CD4-positive, alpha-beta T cell (primary cell): Measurements from ENCODE around the gene KLHL18. TPM values are rescaled to one million over a fixed set of nuclear protein-coding genes. Genes with fewer than 3 reads are reported as not detected.

Source experiments
- ATAC-seq: fragments of 200-7000 bp; cut with Tn5 transposase; one replicate; pipeline ENCODE4 v1.10.0; 2022; ENCODE audit warnings: mild to moderate bottlenecking; ENCODE audit not compliant: poor library complexity
- CTCF ChIA-PET: fragments of 350-600 bp; sonication (Branson Sonifier 250); formaldehyde crosslinking; loops from one replicate; lab custom pipeline; 2021; ENCODE audit warnings: antibody characterized with exemption, inconsistent platforms; lab: Charles Lee
- POLR2A ChIA-PET: fragments of 350-600 bp; sonication (Branson Sonifier 250); formaldehyde crosslinking; loops from one replicate; lab custom pipeline; 2021; ENCODE audit warnings: antibody characterized with exemption, inconsistent platforms; lab: Charles Lee
- DNase-seq, 14 experiments: peaks; one replicate each; pipeline ENCODE4 v3.0.0-alpha.2; 2013 to 2020; ENCODE audit warnings: mixed read lengths in 2 of 14
- H3K27ac ChIP-seq, 2 donors: one replicate each; pipeline versions ENCODE4 v1.5.1 to v1.7.0; 2013; ENCODE audit warnings: low read length in 2 of 2, low read depth in 1 of 2, mild to moderate bottlenecking in 1 of 2
- H3K27me3 ChIP-seq, 2 experiments: 1 replicate in 1 of 2; 2 replicates in 1 of 2; pipeline versions ENCODE4 v1.6.1 to v1.7.0; 2013; ENCODE audit warnings: low read length in 2 of 2, control low read depth in 1 of 2, mild to moderate bottlenecking in 1 of 2, moderate library complexity in 1 of 2; ENCODE audit not compliant: insufficient read depth in 2 of 2, control insufficient read depth in 1 of 2
- H3K36me3 ChIP-seq: one replicate; pipeline ENCODE4 v1.6.1; 2013; ENCODE audit warnings: low read length, control low read depth; ENCODE audit not compliant: insufficient read depth
- H3K4me1 ChIP-seq: one replicate; pipeline ENCODE4 v1.6.1; 2013; ENCODE audit warnings: low read length, control low read depth; ENCODE audit not compliant: insufficient read depth
- H3K4me3 ChIP-seq: one replicate; pipeline ENCODE4 v1.5.1; 2013; ENCODE audit warnings: mild to moderate bottlenecking, low read length, moderate library complexity
- H3K9me3 ChIP-seq, 2 experiments: 1 replicate in 1 of 2; 2 replicates in 1 of 2; pipeline versions ENCODE4 v1.6.1 to v1.7.0; 2013; ENCODE audit warnings: low read length in 2 of 2, mild to moderate bottlenecking in 2 of 2, control low read depth in 1 of 2, moderate library complexity in 1 of 2; ENCODE audit not compliant: control insufficient read depth in 1 of 2, insufficient read depth in 1 of 2
- H3K27ac Mint-ChIP-seq: one replicate; pipeline ENCODE4 v1.8.0; 2020; ENCODE audit warnings: mixed read lengths
- H3K27me3 Mint-ChIP-seq: one replicate; pipeline ENCODE4 v1.8.0; 2021; ENCODE audit warnings: mixed read lengths
- H3K36me3 Mint-ChIP-seq: one replicate; pipeline ENCODE4 v1.8.0; 2021; ENCODE audit warnings: low read depth, mixed read lengths
- H3K4me1 Mint-ChIP-seq: one replicate; pipeline ENCODE4 v1.8.0; 2021; ENCODE audit warnings: low read depth, mixed read lengths
- H3K4me3 Mint-ChIP-seq: one replicate; pipeline ENCODE4 v1.8.0; 2020; ENCODE audit warnings: mild to moderate bottlenecking, mixed read lengths
- H3K9me3 Mint-ChIP-seq: one replicate; pipeline ENCODE4 v1.8.0; 2020; ENCODE audit warnings: mixed read lengths
- CTCF ChIP-seq: fragments of 200-600 bp; IDR thresholded peaks from one replicate; pipeline ENCODE4 v1.8.0; 2022; ENCODE audit warnings: antibody characterized with exemption, mild to moderate bottlenecking
- intact Hi-C, 2 experiments: fragments of 100-400 bp; cut with DNase I in 1 of 2; cut with micrococcal nuclease in 1 of 2; formaldehyde crosslinking; loops; one replicate each; pipeline versions ENCODE4 v1.15.1 to v1.9.0; 2023 to 2025; cut with DNase I, micrococcal nuclease
- total RNA-seq, 174 experiments: library from RNA in 2 of 174; stranded (reverse) in 2 of 174; gene quantifications; one replicate each; pipeline ENCODE4 v1.2.3 and lab custom pipeline; 2021 to 2026

KLHL18 gene
- total RNA-seq, 2 experiments from 2014 or later, result 43.3 to 43.7 TPM

GRCh38 chr3:47293822-47294221 lies 11.1 kb downstream of the KLHL18 start:
- ATAC-seq (no peak), DNase-seq (no peak)
- TF ChIP-seq CTCF, result no peak
- peaks cover 75% of the 10 kb centered on the region for H3K4me1 Mint-ChIP-seq
- ChIA-PET CTCF (no interaction called here), POLR2A (interaction anchor here (2.3 kb wide), 1 partner anchor 11 kb away, joined by 6 read pairs; the partner anchor contains the start of genes KIF9 and KLHL18)
- no peak overlapping the region for H3K4me3 ChIP-seq
- no peaks in the 10 kb centered on the region for H3K9me3 ChIP-seq
- peaks cover 26% of the 10 kb centered on the region for H3K36me3 ChIP-seq
- H3K36me3 Mint-ChIP-seq, result peaks cover 66% of the 10 kb centered on the region
- peaks cover 19% of the 10 kb centered on the region for H3K4me1 ChIP-seq
- no peak overlapping the region for H3K4me3 Mint-ChIP-seq
- intact Hi-C loops, result no loop called here
- no peaks in the 10 kb centered on the region for H3K27me3 ChIP-seq
- H3K27ac ChIP-seq, result no peak overlapping the region
- no peaks in the 10 kb centered on the region for H3K27me3 Mint-ChIP-seq
- H3K9me3 Mint-ChIP-seq, result no peaks in the 10 kb centered on the region
- no peak overlapping the region for H3K27ac Mint-ChIP-seq

DNA sequence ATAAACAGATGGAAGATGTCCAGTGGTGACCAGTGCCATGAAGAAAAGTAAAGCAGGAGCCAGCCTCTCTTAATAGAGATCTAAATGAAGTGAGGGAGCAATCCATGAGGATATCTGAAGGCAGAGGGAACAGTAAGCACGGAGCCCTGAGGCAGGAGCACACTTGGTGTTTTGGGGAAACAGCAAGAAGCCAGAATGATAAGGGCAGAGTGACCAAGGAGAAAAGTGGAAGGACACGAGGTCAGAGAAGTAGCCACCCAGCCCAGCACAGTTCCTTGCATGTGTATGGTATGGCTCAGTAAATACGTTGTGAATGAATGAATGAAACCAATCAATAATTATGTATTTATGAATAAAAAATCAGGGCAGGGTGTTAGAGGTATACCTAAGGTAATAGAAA lies 11.6 kb downstream of the KLHL18 start:
- Mint-ChIP-seq H3K27ac (no peak overlapping the region), H3K27me3 (no peaks in the 10 kb centered on the region), H3K4me3 (no peak overlapping the region), H3K4me1 (peaks cover 74% of the 10 kb centered on the region), H3K36me3 (peaks cover 61% of the 10 kb centered on the region), H3K9me3 (no peaks in the 10 kb centered on the region)
- CTCF ChIA-PET, result no interaction called here
- H3K9me3 ChIP-seq, result no peaks in the 10 kb centered on the region
- POLR2A ChIA-PET, result interaction anchor here (2.3 kb wide), 1 partner anchor 11 kb away, joined by 6 read pairs; the partner anchor contains the start of genes KIF9 and KLHL18
- peaks cover 20% of the 10 kb centered on the region for H3K36me3 ChIP-seq
- peaks cover 19% of the 10 kb centered on the region for H3K4me1 ChIP-seq
- intact Hi-C loops, result no loop called here
- no peak overlapping the region for H3K4me3 ChIP-seq
- DNase-seq, result no peak
- ATAC-seq, result no peak
- no peak for TF ChIP-seq CTCF
- no peak overlapping the region for H3K27ac ChIP-seq
- H3K27me3 ChIP-seq, result no peaks in the 10 kb centered on the region

GRCh38 chr3:47295322-47295721 lies 12.6 kb downstream of the KLHL18 start:
- no peak for TF ChIP-seq CTCF
- no peaks in the 10 kb centered on the region for H3K27me3 Mint-ChIP-seq
- no peak overlapping the region for H3K4me3 ChIP-seq
- DNase-seq (no peak), ATAC-seq (no peak)
- H3K36me3 Mint-ChIP-seq, result peaks cover 53% of the 10 kb centered on the region
- no peak overlapping the region for H3K27ac Mint-ChIP-seq
- no peaks in the 10 kb centered on the region for H3K9me3 Mint-ChIP-seq
- H3K27me3 ChIP-seq, result no peaks in the 10 kb centered on the region
- H3K27ac ChIP-seq, result no peak overlapping the region
- H3K4me3 Mint-ChIP-seq, result no peak overlapping the region
- CTCF ChIA-PET, result no interaction called here
- H3K9me3 ChIP-seq, result no peaks in the 10 kb centered on the region
- H3K4me1 Mint-ChIP-seq, result peaks cover 77% of the 10 kb centered on the region
- intact Hi-C loops, result no loop called here
- H3K4me1 ChIP-seq, result peaks cover 19% of the 10 kb centered on the region
- H3K36me3 ChIP-seq, result peaks cover 14% of the 10 kb centered on the region
- POLR2A ChIA-PET, result no interaction called here
